Smooth muscle cell (in vitro differentiated cells): ENCODE data around the gene RELL2. TPM values are rescaled to one million over a fixed set of nuclear protein-coding genes. Genes with fewer than 3 reads are reported as not detected.

Source experiments
- DNase-seq: peaks from one replicate; lab custom pipeline; 2025; ENCODE audit not compliant: unreplicated experiment; lab: John Stamatoyannopoulos, UW
- H2AFZ ChIP-seq: fragments of 200-600 bp; sonication (generic); 2 replicates; pipeline ENCODE4 v1.6.0; 2016; ENCODE audit warnings: antibody characterized with exemption, low read depth, mild to moderate bottlenecking
- H3F3A ChIP-seq: fragments of 200-600 bp; sonication (generic); 2 replicates; pipeline ENCODE4 v1.6.0; 2017; ENCODE audit warnings: antibody characterized with exemption, low read depth
- H3K27ac ChIP-seq: fragments of 200-600 bp; sonication (generic); 2 replicates; pipeline ENCODE4 v1.5.1; 2016; ENCODE audit warnings: low read depth, mild to moderate bottlenecking
- H3K27me3 ChIP-seq: fragments of 200-600 bp; sonication (generic); 2 replicates; pipeline ENCODE4 v1.6.1; 2016; ENCODE audit warnings: low read depth, mild to moderate bottlenecking
- H3K36me3 ChIP-seq: fragments of 200-600 bp; sonication (generic); 2 replicates; pipeline ENCODE4 v1.5.1; 2016; ENCODE audit warnings: low read depth
- H3K4me1 ChIP-seq: fragments of 200-600 bp; sonication (generic); 2 replicates; pipeline ENCODE4 v1.5.1; 2016; ENCODE audit warnings: low read depth
- H3K4me2 ChIP-seq: fragments of 200-600 bp; sonication (generic); 2 replicates; pipeline ENCODE4 v1.6.0; 2016; ENCODE audit warnings: mild to moderate bottlenecking
- H3K4me3 ChIP-seq: fragments of 200-600 bp; sonication (generic); 2 replicates; pipeline ENCODE4 v1.5.1; 2016; ENCODE audit warnings: mild to moderate bottlenecking
- H3K79me2 ChIP-seq: fragments of 200-600 bp; sonication (generic); 2 replicates; pipeline ENCODE4 v1.6.0; 2016; ENCODE audit warnings: low read depth, mild to moderate bottlenecking
- H3K9ac ChIP-seq: fragments of 200-600 bp; sonication (generic); 2 replicates; pipeline ENCODE4 v1.6.0; 2016; ENCODE audit warnings: low read depth
- H3K9me3 ChIP-seq: fragments of 200-600 bp; sonication (generic); replicated peaks from 2 replicates; pipeline ENCODE4 v1.5.1; 2016; ENCODE audit warnings: low read depth
- H4K20me1 ChIP-seq: fragments of 200-600 bp; sonication (generic); 2 replicates; pipeline ENCODE4 v1.6.0; 2016; ENCODE audit warnings: low read depth
- WGBS: methylation state at CpG from one replicate; pipeline ENCODE4 v1.1.7; 2016; ENCODE audit warnings: low lambda C conversion rate; 5-methylcytosine and 5-hydroxymethylcytosine counted together
- polyA plus RNA-seq: library from polyadenylated mRNA; unstranded; fragments of >200 nt; fragmentation: Nextera tagmentation; extraction: Ambion mirVana; gene quantifications from 2 replicates; pipeline ENCODE4 v1.2.1, GENCODE V29; 2016
- total RNA-seq: library from RNA; depleted of rRNA; stranded (reverse); fragments of >200 nt; gene quantifications from 2 replicates; pipeline ENCODE4 v1.2.3, GENCODE V29; 2014
- TF ChIP-seq, protein P1 (sequence below): fragments of 200-600 bp; sonication (generic); IDR thresholded peaks from 2 replicates; pipeline ENCODE4 v1.5.1; 2017; ENCODE audit warnings: borderline replicate concordance, mild to moderate bottlenecking, antibody characterized with exemption; ENCODE audit not compliant: insufficient read depth, poor library complexity, severe bottlenecking

Gene RELL2
- total and polyA plus RNA-seq, 2 experiments from 2014 or later = 4.2 to 8.7 TPM

DNA sequence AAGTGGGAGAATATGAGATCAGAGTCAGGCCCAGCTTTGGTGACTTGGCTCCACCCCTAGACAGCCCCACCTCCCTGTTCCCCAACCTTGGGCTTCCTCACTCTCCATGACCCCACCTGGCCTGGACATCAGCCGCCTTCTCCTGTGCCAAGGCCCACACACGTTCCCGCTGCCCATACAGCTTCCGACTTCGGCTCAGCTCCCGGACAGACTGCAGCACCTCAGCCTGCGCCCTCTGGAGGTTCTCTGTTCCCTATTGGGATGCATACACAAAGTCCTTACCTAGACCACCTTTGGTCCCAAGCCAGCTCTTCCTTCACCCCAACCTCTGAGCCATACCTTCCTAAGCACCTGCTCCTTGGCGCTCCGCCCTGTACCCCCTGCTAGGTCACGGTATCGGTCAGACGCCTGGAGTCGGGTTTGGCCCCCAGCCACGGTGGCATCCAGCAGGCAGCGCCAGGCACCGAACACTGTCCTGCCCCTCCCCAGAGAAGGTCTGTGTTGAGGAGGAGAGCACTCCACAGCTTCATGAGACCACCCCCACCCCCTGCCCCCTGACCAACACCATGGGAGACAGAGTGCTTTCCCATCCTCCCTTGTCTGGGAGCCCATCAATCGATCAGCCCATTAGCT lies 12.4 kb downstream of the RELL2 start:
- TF ChIP-seq, protein P1, sequence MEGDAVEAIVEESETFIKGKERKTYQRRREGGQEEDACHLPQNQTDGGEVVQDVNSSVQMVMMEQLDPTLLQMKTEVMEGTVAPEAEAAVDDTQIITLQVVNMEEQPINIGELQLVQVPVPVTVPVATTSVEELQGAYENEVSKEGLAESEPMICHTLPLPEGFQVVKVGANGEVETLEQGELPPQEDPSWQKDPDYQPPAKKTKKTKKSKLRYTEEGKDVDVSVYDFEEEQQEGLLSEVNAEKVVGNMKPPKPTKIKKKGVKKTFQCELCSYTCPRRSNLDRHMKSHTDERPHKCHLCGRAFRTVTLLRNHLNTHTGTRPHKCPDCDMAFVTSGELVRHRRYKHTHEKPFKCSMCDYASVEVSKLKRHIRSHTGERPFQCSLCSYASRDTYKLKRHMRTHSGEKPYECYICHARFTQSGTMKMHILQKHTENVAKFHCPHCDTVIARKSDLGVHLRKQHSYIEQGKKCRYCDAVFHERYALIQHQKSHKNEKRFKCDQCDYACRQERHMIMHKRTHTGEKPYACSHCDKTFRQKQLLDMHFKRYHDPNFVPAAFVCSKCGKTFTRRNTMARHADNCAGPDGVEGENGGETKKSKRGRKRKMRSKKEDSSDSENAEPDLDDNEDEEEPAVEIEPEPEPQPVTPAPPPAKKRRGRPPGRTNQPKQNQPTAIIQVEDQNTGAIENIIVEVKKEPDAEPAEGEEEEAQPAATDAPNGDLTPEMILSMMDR = no peak
- no peak for DNase-seq
- Histone ChIP-seq H3K4me3 (no peak overlapping the region), H3F3A (no peaks in the 10 kb centered on the region), H3K4me1 (peaks cover 3% of the 10 kb centered on the region), H3K27me3 (no peaks in the 10 kb centered on the region), H4K20me1 (no peaks in the 10 kb centered on the region), H3K4me2 (no peak overlapping the region), H3K9ac (no peak overlapping the region), H3K36me3 (no peaks in the 10 kb centered on the region), H2AFZ (no peak overlapping the region), H3K79me2 (no peaks in the 10 kb centered on the region), H3K27ac (no peak overlapping the region), H3K9me3 (no peaks in the 10 kb centered on the region)
- WGBS = 95% methylated on average over 17 of the region's 17 CpGs

DNA sequence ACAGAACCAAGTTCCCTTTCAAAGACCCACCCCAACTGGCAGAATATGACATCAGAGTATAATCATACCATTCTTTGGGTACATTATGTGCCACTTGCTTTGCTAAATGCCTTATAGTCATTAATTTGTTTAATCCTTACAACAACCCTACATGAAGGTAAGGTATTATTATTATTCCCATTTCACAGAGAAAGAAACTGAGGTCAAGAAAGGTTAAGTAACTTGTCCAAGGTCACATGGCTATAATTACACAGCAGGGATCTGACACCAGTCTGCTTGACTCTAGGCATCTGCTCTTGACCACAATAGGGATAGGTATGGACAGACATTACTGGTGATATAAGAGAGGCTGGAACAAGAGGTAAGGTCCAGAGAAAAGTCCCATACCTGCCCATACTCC lies 13.2 kb downstream of the RELL2 start:
- no peaks in the 10 kb centered on the region for H4K20me1 ChIP-seq
- peaks cover 3% of the 10 kb centered on the region for H3K4me1 ChIP-seq
- H3K27ac ChIP-seq = no peak overlapping the region
- H3K4me3 ChIP-seq = no peak overlapping the region
- no peak overlapping the region for H2AFZ ChIP-seq
- no peaks in the 10 kb centered on the region for H3K9me3 ChIP-seq
- no peaks in the 10 kb centered on the region for H3K27me3 ChIP-seq
- no peaks in the 10 kb centered on the region for H3K36me3 ChIP-seq
- no peak overlapping the region for H3K9ac ChIP-seq
- TF ChIP-seq, protein P1 = no peak
- no peaks in the 10 kb centered on the region for H3F3A ChIP-seq
- H3K79me2 ChIP-seq = no peaks in the 10 kb centered on the region
- no peak for DNase-seq
- H3K4me2 ChIP-seq = no peak overlapping the region

DNA sequence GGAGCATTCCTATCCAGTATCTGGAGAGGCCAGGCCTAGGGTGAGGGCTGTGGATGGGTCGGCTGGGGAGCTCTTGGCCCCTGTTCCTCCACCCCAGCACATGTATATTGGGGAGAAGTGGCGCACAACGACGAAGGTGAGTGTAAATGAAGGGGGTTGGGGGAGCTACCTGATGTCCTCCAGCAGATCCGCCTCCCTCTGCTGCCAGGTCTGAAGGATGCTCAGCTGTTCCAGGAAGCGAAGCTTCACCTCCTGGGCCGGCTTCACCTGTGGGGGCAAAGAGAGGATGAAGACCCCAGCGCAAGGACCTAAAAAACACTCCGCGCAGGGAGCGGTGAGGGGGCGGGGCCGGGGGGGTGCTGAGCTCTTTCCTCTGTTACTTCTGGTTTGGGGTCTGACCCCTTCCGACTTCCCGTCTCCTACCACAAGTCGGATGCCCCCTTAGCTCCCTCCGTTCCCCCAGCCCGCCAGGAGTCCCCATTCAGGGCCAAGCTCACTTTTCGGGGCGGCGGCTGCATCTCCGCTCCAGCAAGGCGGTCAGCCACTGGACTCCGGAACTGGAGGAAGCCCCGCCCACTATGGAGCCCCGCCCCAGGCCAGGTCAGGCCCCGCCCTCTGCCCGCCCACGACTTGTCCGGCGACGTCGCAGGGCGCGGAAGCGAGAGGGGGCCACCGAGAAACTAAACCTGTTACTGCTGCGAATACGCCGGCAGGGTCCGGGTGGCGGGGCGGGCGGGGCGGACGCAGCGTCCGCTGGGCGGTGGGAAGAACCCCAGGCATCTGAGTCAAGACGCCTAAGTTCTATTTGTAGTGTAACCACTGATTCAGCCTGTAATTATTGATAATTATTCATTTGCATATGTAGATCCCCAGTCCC lies 14.3 kb downstream of the RELL2 start, which contains the start of gene FCHSD1:
Gene FCHSD1 (minus strand): TSS at position 568 of the 877 bp plus-strand sequence. CDS start 50 bp downstream, at position 518.
- Histone ChIP-seq H3K27ac (no peak within 1 kb of the TSS), H3K9ac (peak within 1 kb of the TSS; percentile 58), H3K79me2 (no peaks in the 10 kb centered on the region), H3K4me1 (peaks cover 3% of the 10 kb centered on the region), H3K9me3 (no peaks in the 10 kb centered on the region), H3K36me3 (no peaks in the 10 kb centered on the region), H3K4me2 (peak within 1 kb of the TSS; percentile 95), H3K4me3 (peak within 1 kb of the TSS; percentile 66), H2AFZ (peak within 1 kb of the TSS; percentile 70), H4K20me1 (no peaks in the 10 kb centered on the region), H3K27me3 (no peaks in the 10 kb centered on the region), H3F3A (no peaks in the 10 kb centered on the region)
- TF ChIP-seq, protein P1 = no peak
- DNase-seq = peak; percentile 74
- 7% methylated on average over 20 of the region's 50 CpGs for WGBS
